ENCODE results near the gene MTFMT. TPM values are rescaled to one million over a fixed set of nuclear protein-coding genes. Genes with fewer than 3 reads are reported as not detected.
"Not testable (repeated sequence)": the region's sequence is repeated elsewhere in the genome, so short reads cannot be mapped to it uniquely, and the experiment has no call there.

MTFMT gene
- total and polyA plus RNA-seq, 9 donors = 11.5 to 30.3 (median 18.9) TPM

DNA sequence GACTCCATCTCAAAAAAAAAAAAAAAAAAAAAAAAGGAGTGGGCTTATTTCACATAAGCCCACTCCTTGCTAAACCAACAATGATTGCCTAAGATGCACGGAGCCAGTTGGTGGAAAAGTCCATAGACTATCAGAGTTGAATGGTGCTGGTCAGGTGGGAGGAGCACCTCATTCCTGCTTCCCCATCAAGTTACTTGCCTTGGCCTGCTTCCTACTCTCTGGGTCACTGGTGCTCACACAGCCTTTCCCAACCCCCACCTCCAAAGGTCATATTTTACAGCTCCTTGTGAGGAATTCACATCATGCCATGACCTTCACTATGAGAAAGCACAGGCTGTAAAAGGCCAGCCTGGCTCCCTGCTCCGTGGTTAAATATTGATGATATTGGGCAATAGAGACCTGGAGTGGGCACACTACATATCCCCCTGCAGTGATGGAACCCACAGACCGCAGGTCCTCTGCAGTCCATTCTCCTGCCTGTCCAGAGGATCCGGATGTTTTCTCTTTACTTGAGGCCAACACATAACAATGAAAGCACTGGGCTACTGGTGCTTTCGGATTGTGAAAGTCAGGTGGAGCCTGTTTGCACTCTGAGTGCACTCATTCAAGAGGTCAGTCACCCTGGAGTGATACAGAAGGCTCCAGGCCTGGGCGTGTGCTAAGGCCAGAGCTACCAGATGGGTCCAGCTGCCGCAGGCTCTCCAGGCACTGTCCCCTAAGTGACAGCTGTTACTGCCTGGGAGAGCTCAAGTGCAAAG lies 15.5 kb upstream of the MTFMT start, which contains the start of gene SLC51B:
TSS of gene SLC51B (plus strand) at position 664 of the 758 bp plus-strand sequence. CDS start 4,618 bp downstream, outside the sequence.
- TF ChIP-seq, protein P1, sequence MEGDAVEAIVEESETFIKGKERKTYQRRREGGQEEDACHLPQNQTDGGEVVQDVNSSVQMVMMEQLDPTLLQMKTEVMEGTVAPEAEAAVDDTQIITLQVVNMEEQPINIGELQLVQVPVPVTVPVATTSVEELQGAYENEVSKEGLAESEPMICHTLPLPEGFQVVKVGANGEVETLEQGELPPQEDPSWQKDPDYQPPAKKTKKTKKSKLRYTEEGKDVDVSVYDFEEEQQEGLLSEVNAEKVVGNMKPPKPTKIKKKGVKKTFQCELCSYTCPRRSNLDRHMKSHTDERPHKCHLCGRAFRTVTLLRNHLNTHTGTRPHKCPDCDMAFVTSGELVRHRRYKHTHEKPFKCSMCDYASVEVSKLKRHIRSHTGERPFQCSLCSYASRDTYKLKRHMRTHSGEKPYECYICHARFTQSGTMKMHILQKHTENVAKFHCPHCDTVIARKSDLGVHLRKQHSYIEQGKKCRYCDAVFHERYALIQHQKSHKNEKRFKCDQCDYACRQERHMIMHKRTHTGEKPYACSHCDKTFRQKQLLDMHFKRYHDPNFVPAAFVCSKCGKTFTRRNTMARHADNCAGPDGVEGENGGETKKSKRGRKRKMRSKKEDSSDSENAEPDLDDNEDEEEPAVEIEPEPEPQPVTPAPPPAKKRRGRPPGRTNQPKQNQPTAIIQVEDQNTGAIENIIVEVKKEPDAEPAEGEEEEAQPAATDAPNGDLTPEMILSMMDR (IDR thresholded peaks at IDR 0.05) = no peak
- TF ChIP-seq POLR2A (IDR thresholded peaks at IDR 0.05) (no peak), EP300 (IDR thresholded peaks at IDR 0.05) (no peak)
- peak in 1 of 5 donors; percentile 42 for DNase-seq
- peaks cover 2% of the 10 kb centered on the region for H3K4me1 ChIP-seq (ENCODE audit: insufficient read depth)
- H3K36me3 ChIP-seq = no peaks in the 10 kb centered on the region
- H3K27ac ChIP-seq = no peak within 1 kb of the TSS
- H3K4me3 ChIP-seq = no peak within 1 kb of the TSS
- H3K27me3 ChIP-seq = no peaks in the 10 kb centered on the region
- 26 to 34% (median 33%) methylated on average over 7 of the region's 7 CpGs for WGBS, 3 donors
- intact Hi-C loops (cut with DNase I) = no loop called here
- H3K9me3 ChIP-seq = no peaks in the 10 kb centered on the region

DNA sequence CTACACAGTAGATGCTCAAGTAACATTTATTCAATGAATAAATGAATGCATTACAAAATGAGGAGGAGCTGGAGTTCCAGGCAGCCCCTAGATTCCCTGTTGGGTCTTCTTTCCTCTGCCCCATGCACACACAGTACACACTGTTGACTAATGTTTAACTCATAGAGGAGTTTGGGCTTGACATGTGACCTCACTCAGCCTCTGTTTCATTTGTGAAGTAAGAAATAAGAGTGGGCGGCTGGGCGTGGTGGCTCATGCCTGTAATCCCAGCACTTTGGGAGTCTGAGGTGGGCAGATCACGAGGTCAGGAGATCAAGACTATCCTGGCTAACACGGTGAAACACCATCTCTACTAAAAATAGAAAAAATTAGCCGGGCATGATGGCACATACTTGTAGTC lies 14.8 kb upstream of the MTFMT start:
- intact Hi-C loops (cut with DNase I); H3K4me3 ChIP-seq; DNase-seq; H3K36me3 ChIP-seq; H3K9me3 ChIP-seq; H3K27me3 ChIP-seq; H3K4me1 ChIP-seq (ENCODE audit: insufficient read depth); H3K27ac ChIP-seq: not testable (repeated sequence)
- WGBS, 3 donors = 72 to 82% (median 74%) methylated on average over 5 of the region's 5 CpGs

DNA sequence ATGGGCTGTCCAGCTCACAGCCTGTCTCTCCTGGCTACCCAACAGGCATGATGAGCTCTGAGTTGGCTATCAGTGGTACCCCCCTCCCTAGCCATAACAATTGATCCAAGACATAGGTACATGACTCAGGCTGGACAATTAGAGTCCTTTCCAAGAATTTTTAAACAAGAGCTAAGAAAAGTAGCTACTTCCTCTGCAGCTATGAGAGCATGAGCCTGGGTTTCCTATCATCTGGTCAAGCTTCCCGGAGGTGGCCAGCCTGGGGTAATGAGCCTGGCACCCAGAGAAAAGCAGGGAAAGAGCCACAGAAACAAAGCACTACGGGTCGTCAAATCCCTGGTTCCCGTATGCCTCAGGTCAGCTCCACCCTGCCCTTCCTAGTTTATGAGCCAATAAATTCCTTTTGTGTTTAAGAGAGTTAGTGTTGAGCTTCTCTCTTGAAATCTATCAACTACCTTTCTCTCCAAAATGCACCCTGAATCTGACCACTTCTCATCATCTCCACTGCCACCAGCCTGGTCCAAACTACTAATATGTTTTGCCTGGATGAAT lies 13.4 kb upstream of the MTFMT start:
- no peak for DNase-seq
- H3K27ac ChIP-seq = no peak overlapping the region

DNA sequence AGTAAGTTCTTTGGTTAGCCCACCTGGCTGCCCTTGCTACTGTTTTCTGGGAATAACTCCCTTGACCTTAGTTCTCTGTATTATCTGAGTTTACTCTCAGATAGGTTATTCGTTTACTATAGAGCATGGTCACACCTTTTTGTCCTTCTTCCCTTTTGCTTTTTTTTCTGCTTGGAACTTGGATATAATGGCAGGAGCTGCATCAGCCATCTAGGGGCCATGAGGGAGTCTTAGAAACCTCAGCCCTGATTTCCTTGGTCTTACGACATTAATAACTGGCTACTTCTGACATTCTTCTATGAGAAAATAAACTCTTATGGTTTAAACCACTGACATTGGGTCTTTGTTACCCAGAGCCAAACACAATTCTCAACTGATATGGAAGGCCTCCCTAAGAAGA lies 12.3 kb upstream of the MTFMT start:
- no peak overlapping the region for H3K4me3 ChIP-seq
- no peak for DNase-seq
- peaks cover 2% of the 10 kb centered on the region for H3K4me1 ChIP-seq (ENCODE audit: insufficient read depth)
- no peaks in the 10 kb centered on the region for H3K27me3 ChIP-seq
- H3K27ac ChIP-seq = no peak overlapping the region
- TF ChIP-seq POLR2A (IDR thresholded peaks at IDR 0.05) = no peak
- TF ChIP-seq, protein P1 (IDR thresholded peaks at IDR 0.05) = no peak
- no peak for TF ChIP-seq EP300 (IDR thresholded peaks at IDR 0.05)
- 90 to 93% (median 92%) methylated on average over 2 of the region's 2 CpGs for WGBS, 3 donors
- no peaks in the 10 kb centered on the region for H3K36me3 ChIP-seq
- intact Hi-C loops (cut with DNase I) = no loop called here
- H3K9me3 ChIP-seq = no peaks in the 10 kb centered on the region

More for the DNA sequence above, 13.4 kb upstream of the MTFMT start:
- TF ChIP-seq, protein P1 (IDR thresholded peaks at IDR 0.05) = no peak
- TF ChIP-seq POLR2A (IDR thresholded peaks at IDR 0.05) (no peak), EP300 (IDR thresholded peaks at IDR 0.05) (no peak)
- WGBS, 3 donors = 57 to 69% (median 63%) methylated on average over 4 of the region's 4 CpGs
- H3K4me3 ChIP-seq = no peak overlapping the region
- intact Hi-C loops (cut with DNase I) = no loop called here
- no peaks in the 10 kb centered on the region for H3K27me3 ChIP-seq
- no peaks in the 10 kb centered on the region for H3K36me3 ChIP-seq
- H3K9me3 ChIP-seq = no peaks in the 10 kb centered on the region
- peaks cover 2% of the 10 kb centered on the region for H3K4me1 ChIP-seq (ENCODE audit: insufficient read depth)

DNA sequence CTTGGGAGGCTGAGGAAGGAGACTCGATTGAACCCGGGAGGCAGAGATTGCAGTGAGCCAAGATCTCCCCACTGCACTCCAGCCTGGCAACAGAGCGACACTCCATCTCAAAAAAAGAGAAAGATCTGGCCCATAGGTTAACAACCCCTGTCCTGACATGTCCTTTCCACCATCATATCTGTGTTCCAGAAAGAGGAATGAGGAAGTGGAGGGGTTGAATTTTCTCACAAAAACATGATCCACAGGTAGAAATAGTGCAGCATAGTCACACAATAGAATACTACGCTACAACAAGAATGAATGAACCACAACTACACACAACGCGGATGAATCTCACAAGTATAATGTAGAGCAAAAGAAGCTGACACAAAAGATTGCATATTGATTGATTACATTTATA lies 11.0 kb upstream of the MTFMT start:
- no peak for DNase-seq
- TF ChIP-seq EP300 (IDR thresholded peaks at IDR 0.05) (no peak), POLR2A (IDR thresholded peaks at IDR 0.05) (no peak)
- TF ChIP-seq, protein P1 (IDR thresholded peaks at IDR 0.05) = no peak
- Histone ChIP-seq H3K9me3 (no peaks in the 10 kb centered on the region), H3K4me3 (no peak overlapping the region), H3K4me1 (ENCODE audit: insufficient read depth) (peaks cover 2% of the 10 kb centered on the region), H3K36me3 (no peaks in the 10 kb centered on the region), H3K27me3 (no peaks in the 10 kb centered on the region), H3K27ac (no peak overlapping the region)
- WGBS, 3 donors = 84 to 89% (median 86%) methylated on average over 6 of the region's 6 CpGs
- intact Hi-C loops (cut with DNase I) = no loop called here

All from ovary (tissue), 9 donors.